IPS-18a (cell line): ENCODE data around the gene AMMECR1.
"Not testable (repeated sequence)": the region's sequence is repeated elsewhere in the genome, so short reads cannot be mapped to it uniquely, and the experiment has no call there.

Source experiments
- H3K27ac ChIP-seq: one replicate; pipeline ENCODE4 v1.5.1; 2013; ENCODE audit warnings: low read length
- H3K27me3 ChIP-seq: one replicate; pipeline ENCODE4 v1.6.1; 2013; ENCODE audit warnings: mild to moderate bottlenecking, low read length; ENCODE audit not compliant: control insufficient read depth, insufficient read depth
- H3K36me3 ChIP-seq: one replicate; pipeline ENCODE4 v1.6.1; 2013; ENCODE audit warnings: low read depth, low read length; ENCODE audit not compliant: control insufficient read depth
- H3K4me1 ChIP-seq: one replicate; pipeline ENCODE4 v1.6.1; 2013; ENCODE audit warnings: low read depth, low read length; ENCODE audit not compliant: control insufficient read depth
- H3K4me3 ChIP-seq: one replicate; pipeline ENCODE4 v1.5.1; 2013; ENCODE audit warnings: low read length
- H3K9ac ChIP-seq: one replicate; pipeline ENCODE4 v1.6.1; 2013; ENCODE audit warnings: mild to moderate bottlenecking, low read length, moderate library complexity
- H3K9me3 ChIP-seq: one replicate; pipeline ENCODE4 v1.6.1; 2013; ENCODE audit warnings: low read depth, low read length; ENCODE audit not compliant: control insufficient read depth

The AMMECR1 gene

GRCh38 chrX:110162867-110163266, 155.0 kb downstream of the AMMECR1 start:
- no peaks in the 10 kb centered on the region for H3K27me3 ChIP-seq
- no peak overlapping the region for H3K4me3 ChIP-seq
- peaks cover 4% of the 10 kb centered on the region for H3K4me1 ChIP-seq
- no peak overlapping the region for H3K27ac ChIP-seq
- H3K9me3 ChIP-seq, result no peaks in the 10 kb centered on the region
- H3K36me3 ChIP-seq, result no peaks in the 10 kb centered on the region
- no peak overlapping the region for H3K9ac ChIP-seq

- Histone ChIP-seq H3K9me3 (no peaks in the 10 kb centered on the region), H3K27ac (no peak overlapping the region), H3K9ac (no peak overlapping the region), H3K4me3 (no peak overlapping the region), H3K4me1 (peaks cover 4% of the 10 kb centered on the region), H3K36me3 (no peaks in the 10 kb centered on the region), H3K27me3 (no peaks in the 10 kb centered on the region)
Measured at GRCh38 chrX:110162131-110162530, 155.8 kb downstream of the AMMECR1 start.

- H3K9ac ChIP-seq, result no peak overlapping the region
Measured at GRCh38 chrX:110161361-110161686, 156.6 kb downstream of the AMMECR1 start.

GRCh38 chrX:110159865-110160264, 158.0 kb downstream of the AMMECR1 start:
- Histone ChIP-seq H3K9ac (no peak overlapping the region), H3K4me1 (peaks cover 4% of the 10 kb centered on the region), H3K36me3 (no peaks in the 10 kb centered on the region), H3K4me3 (no peak overlapping the region), H3K9me3 (no peaks in the 10 kb centered on the region), H3K27me3 (no peaks in the 10 kb centered on the region), H3K27ac (no peak overlapping the region)

More at GRCh38 chrX:110161361-110161686, 156.6 kb downstream of the AMMECR1 start:
- H3K36me3 ChIP-seq, result no peaks in the 10 kb centered on the region
- H3K27ac ChIP-seq, result no peak overlapping the region
- H3K4me1 ChIP-seq, result peaks cover 4% of the 10 kb centered on the region
- no peaks in the 10 kb centered on the region for H3K9me3 ChIP-seq
- no peaks in the 10 kb centered on the region for H3K27me3 ChIP-seq
- H3K4me3 ChIP-seq, result no peak overlapping the region

GRCh38 chrX:110159235-110159634, 158.7 kb downstream of the AMMECR1 start:
- no peak overlapping the region for H3K27ac ChIP-seq
- H3K4me1 ChIP-seq, result peaks cover 4% of the 10 kb centered on the region
- no peak overlapping the region for H3K9ac ChIP-seq
- no peaks in the 10 kb centered on the region for H3K36me3 ChIP-seq
- H3K9me3 ChIP-seq, result no peaks in the 10 kb centered on the region
- H3K4me3 ChIP-seq, result no peak overlapping the region
- H3K27me3 ChIP-seq, result no peaks in the 10 kb centered on the region

GRCh38 chrX:110157444-110157843, 160.4 kb downstream of the AMMECR1 start:
- Histone ChIP-seq H3K4me1 (peaks cover 4% of the 10 kb centered on the region), H3K9ac (no peak overlapping the region), H3K27ac (no peak overlapping the region), H3K9me3 (no peaks in the 10 kb centered on the region), H3K27me3 (no peaks in the 10 kb centered on the region), H3K4me3 (no peak overlapping the region), H3K36me3 (no peaks in the 10 kb centered on the region)

GRCh38 chrX:110156167-110156754, 161.6 kb downstream of the AMMECR1 start:
- H3K27ac ChIP-seq, result no peak overlapping the region
- H3K9me3 ChIP-seq, result no peaks in the 10 kb centered on the region
- no peaks in the 10 kb centered on the region for H3K36me3 ChIP-seq
- no peak overlapping the region for H3K4me3 ChIP-seq
- peaks cover 4% of the 10 kb centered on the region for H3K4me1 ChIP-seq
- H3K27me3 ChIP-seq, result no peaks in the 10 kb centered on the region
- no peak overlapping the region for H3K9ac ChIP-seq

- Histone ChIP-seq H3K4me3 (no peak overlapping the region), H3K9me3 (no peaks in the 10 kb centered on the region), H3K27ac (no peak overlapping the region), H3K36me3 (no peaks in the 10 kb centered on the region), H3K9ac (no peak overlapping the region), H3K4me1 (peaks cover 2% of the 10 kb centered on the region), H3K27me3 (no peaks in the 10 kb centered on the region)
Measured at GRCh38 chrX:110155759-110156158, 162.1 kb downstream of the AMMECR1 start.

GRCh38 chrX:110154328-110154727, 163.6 kb downstream of the AMMECR1 start:
- H3K36me3 ChIP-seq, H3K9me3 ChIP-seq, H3K4me1 ChIP-seq, H3K9ac ChIP-seq, H3K27ac ChIP-seq, H3K27me3 ChIP-seq, H3K4me3 ChIP-seq: not testable (repeated sequence)

- Histone ChIP-seq H3K27me3 (no peaks in the 10 kb centered on the region), H3K9ac (no peak overlapping the region), H3K9me3 (no peaks in the 10 kb centered on the region)
Measured at GRCh38 chrX:110153896-110154295, 164.0 kb downstream of the AMMECR1 start.

GRCh38 chrX:110153244-110153643, 164.6 kb downstream of the AMMECR1 start:
- H3K4me1 ChIP-seq, result no peaks in the 10 kb centered on the region
- no peaks in the 10 kb centered on the region for H3K36me3 ChIP-seq
- no peaks in the 10 kb centered on the region for H3K9me3 ChIP-seq
- H3K9ac ChIP-seq, result no peak overlapping the region
- H3K4me3 ChIP-seq, result no peak overlapping the region
- no peak overlapping the region for H3K27ac ChIP-seq
- H3K27me3 ChIP-seq, result no peaks in the 10 kb centered on the region

More at GRCh38 chrX:110153896-110154295, 164.0 kb downstream of the AMMECR1 start:
- H3K36me3 ChIP-seq, result no peaks in the 10 kb centered on the region
- H3K4me1 ChIP-seq, result no peaks in the 10 kb centered on the region
- no peak overlapping the region for H3K4me3 ChIP-seq
- H3K27ac ChIP-seq, result no peak overlapping the region

- H3K36me3 ChIP-seq, result no peaks in the 10 kb centered on the region
- peaks cover 12% of the 10 kb centered on the region for H3K4me1 ChIP-seq
- no peak overlapping the region for H3K9ac ChIP-seq
- no peak overlapping the region for H3K27ac ChIP-seq
- H3K27me3 ChIP-seq, result no peaks in the 10 kb centered on the region
- H3K9me3 ChIP-seq, result no peaks in the 10 kb centered on the region
- H3K4me3 ChIP-seq, result no peak overlapping the region
Measured at GRCh38 chrX:110146521-110146920, 171.4 kb downstream of the AMMECR1 start.
